GM13977 (cell line): ENCODE data around the gene TMEM95.

Experiments used
- DNase-seq: peaks from one replicate; pipeline ENCODE4 v3.0.0; 2012; ENCODE audit warnings: low spot score
- CTCF ChIP-seq: IDR thresholded peaks from 2 replicates; pipeline ENCODE4 v1.5.1; 2012; ENCODE audit warnings: mild to moderate bottlenecking, control low read depth; ENCODE audit not compliant: insufficient read depth; ENCODE audit errors: extremely low read depth, missing control alignments
- in situ Hi-C: fragments of 300-500 bp; cut with MboI; formaldehyde crosslinking; loops from one replicate; pipeline ENCODE4 v1.12.0; 2022; ENCODE audit warnings: low sequenced_read_pairs, low pct_unique_long_range_greater_than_20kb, mixed read lengths, inconsistent platforms; ENCODE audit not compliant: unreplicated experiment

The TMEM95 gene

GRCh38 chr17:7354262-7354843 lies 603 bp upstream of the TMEM95 start:
- no peak for TF ChIP-seq CTCF
- no peak for DNase-seq
- in situ Hi-C loops = loop anchor here (25.0 kb wide), 1 partner anchor 208 kb away; the partner anchor contains the start of genes SENP3 and TNFSF13

GRCh38 chr17:7355573-7355972 lies 617 bp downstream of the TMEM95 start:
- no peak for TF ChIP-seq CTCF
- in situ Hi-C loops = loop anchor here (25.0 kb wide), 1 partner anchor 207 kb away; the partner anchor contains the start of genes SENP3 and TNFSF13
- DNase-seq = no peak

GRCh38 chr17:7356072-7356549 lies 1.2 kb downstream of the TMEM95 start:
- in situ Hi-C loops = loop anchor here (25.0 kb wide), 1 partner anchor 206 kb away; the partner anchor contains the start of genes SENP3 and TNFSF13
- DNase-seq = peak; percentile 86
- TF ChIP-seq CTCF = peak; percentile 97

GRCh38 chr17:7356756-7357155 lies 1.8 kb downstream of the TMEM95 start:
- in situ Hi-C loops = loop anchor here (25.0 kb wide), 1 partner anchor 206 kb away; the partner anchor contains the start of genes SENP3 and TNFSF13
- peak; percentile 5 for DNase-seq
- TF ChIP-seq CTCF = no peak

- no peak for DNase-seq
- no peak for TF ChIP-seq CTCF
- in situ Hi-C loops = loop anchor here (25.0 kb wide), 1 partner anchor 205 kb away; the partner anchor contains the start of genes SENP3 and TNFSF13
Observed at GRCh38 chr17:7357381-7357780, 2.4 kb downstream of the TMEM95 start.

GRCh38 chr17:7361906-7362305 lies 7.0 kb downstream of the TMEM95 start:
- no peak for TF ChIP-seq CTCF
- no peak for DNase-seq
- in situ Hi-C loops = loop anchor here (25.0 kb wide), 1 partner anchor 200 kb away; the partner anchor contains the start of genes SENP3 and TNFSF13
